GM12873 (cell line): ENCODE results near the gene DCLK3.
A peak's percentile ranks its signal among the peaks of the same experiment; 100 is the strongest.

ENCODE experiments used
- TF ChIP-seq, protein P1 (sequence below): IDR thresholded peaks from 2 replicates; pipeline ENCODE4 v1.5.1; 2012; ENCODE audit warnings: low read depth, mild to moderate bottlenecking, moderate library complexity, low read length, control low read depth; ENCODE audit not compliant: insufficient read depth; ENCODE audit errors: missing control alignments

Gene DCLK3

DNA sequence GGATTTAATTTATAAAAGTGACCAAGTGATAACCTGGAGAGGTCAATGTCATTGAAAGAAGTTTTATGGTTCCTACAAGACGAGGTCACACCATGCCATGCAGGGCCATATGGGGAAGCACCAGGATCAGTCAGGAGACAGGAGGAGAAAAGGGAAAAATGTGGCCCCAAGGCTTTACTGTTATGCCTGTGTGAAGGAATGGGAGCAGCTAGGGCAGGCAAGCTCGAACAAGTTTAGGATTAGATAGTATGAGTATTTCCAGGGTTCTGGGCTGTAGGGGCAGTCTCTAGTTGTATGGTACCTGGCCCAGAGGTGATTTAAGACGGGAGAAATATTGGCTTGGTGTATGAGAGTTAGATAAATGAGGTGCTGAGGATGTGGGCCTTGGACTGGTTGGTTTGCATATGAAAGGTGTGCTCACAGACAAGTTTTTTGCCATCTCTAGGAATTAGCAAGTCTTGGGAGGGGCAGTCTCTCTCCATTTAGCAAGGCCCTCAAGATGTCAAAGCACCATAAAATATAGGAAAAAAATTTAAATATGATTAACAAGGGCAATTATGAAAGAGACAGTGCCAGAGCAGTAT lies 36.3 kb upstream of the DCLK3 start:
- TF ChIP-seq, protein P1, sequence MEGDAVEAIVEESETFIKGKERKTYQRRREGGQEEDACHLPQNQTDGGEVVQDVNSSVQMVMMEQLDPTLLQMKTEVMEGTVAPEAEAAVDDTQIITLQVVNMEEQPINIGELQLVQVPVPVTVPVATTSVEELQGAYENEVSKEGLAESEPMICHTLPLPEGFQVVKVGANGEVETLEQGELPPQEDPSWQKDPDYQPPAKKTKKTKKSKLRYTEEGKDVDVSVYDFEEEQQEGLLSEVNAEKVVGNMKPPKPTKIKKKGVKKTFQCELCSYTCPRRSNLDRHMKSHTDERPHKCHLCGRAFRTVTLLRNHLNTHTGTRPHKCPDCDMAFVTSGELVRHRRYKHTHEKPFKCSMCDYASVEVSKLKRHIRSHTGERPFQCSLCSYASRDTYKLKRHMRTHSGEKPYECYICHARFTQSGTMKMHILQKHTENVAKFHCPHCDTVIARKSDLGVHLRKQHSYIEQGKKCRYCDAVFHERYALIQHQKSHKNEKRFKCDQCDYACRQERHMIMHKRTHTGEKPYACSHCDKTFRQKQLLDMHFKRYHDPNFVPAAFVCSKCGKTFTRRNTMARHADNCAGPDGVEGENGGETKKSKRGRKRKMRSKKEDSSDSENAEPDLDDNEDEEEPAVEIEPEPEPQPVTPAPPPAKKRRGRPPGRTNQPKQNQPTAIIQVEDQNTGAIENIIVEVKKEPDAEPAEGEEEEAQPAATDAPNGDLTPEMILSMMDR = no peak

GRCh38 chr3:36796881-36797280 lies 32.5 kb upstream of the DCLK3 start:
- TF ChIP-seq, protein P1 = no peak

GRCh38 chr3:36796161-36796560 lies 31.8 kb upstream of the DCLK3 start:
- TF ChIP-seq, protein P1 = no peak

DNA sequence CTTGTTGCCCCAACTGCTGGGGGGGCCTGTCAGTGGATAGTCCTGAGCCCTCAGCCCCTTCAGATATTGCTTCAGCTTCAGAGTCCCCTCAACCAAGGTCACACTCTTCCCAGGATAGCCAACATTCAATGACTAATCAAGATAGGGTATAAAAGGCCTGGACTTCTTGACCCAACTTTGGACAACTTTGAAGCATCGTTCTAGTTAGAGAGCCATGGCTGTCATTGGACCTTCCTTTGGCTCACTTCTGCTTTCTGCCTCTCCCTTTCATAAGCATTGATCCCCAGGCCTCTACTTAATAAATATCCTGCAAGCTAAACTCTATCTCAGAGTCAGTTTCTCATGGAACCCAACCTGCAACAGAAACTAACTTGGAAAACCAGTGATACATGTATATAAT lies 31.3 kb upstream of the DCLK3 start:
- TF ChIP-seq, protein P1 = no peak

DNA sequence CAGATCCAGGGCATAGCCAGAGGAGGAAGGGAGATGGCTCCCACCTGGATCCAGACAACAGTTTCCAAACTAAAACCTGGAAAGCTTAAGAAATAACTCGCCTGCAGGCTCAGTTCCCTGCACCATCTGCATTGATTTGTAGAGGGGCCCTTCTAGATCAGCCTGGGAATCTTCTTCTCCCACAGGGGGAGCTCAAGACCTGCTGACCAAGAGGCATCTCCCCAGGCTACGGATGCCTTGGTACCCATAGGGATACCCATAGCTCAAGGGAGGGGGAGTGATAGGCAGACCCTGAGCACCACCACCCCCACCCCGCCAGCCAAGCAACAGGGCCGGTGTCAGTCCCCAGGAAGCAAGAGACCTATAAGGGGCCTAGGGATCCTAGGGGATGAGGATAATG lies 28.0 kb upstream of the DCLK3 start:
- TF ChIP-seq, protein P1 = peak; percentile 63

- TF ChIP-seq, protein P1 = no peak
Measured at GRCh38 chr3:36790765-36791164, 26.4 kb upstream of the DCLK3 start.

DNA sequence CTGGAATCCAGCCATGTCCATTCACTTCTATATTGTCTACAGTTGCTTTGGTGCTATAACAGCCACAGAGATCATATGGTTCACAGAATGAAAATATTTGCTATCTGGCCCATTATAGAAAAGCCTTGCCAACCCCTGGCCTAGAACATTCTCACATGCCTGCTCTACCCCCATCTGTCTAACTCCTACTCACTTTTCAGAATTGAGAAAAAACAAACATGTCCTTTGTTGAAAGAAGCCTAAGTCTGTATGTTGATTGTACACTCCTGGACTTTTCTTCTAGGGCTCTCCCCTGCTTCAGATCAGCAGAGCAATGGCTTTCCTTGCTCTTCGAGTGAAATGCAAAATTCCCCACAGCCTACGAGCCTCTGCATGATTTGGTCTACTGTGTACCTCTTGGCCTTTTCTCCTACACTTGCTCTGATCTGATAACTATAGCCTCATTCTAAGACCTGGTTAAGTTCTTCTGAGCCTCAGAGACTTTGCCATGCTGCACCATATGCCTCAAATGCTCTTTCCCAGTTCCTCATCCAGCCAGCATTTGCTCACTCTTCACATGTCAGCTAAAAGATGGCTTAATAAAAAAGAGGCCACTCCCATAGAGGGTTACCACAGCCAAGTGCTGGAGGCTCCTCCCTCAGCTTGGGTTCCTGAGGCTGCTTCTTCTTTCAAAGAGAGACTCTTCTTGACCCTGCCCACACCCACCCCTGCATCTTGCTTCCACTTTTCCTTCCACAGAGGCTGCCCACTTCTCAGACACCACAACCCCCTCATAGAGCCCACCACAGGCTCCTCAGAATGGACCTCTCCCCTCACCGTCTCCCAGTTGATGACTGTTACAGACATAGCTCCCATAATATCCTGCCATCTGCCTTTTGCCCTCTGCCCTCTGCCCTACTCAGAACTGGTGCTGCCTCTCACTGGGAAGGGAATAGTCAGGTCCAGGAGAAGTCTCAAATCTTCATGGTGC lies 22.9 kb upstream of the DCLK3 start:
- TF ChIP-seq, protein P1 = no peak
